ENCODE results near the gene ATP8A1.

Gene ATP8A1

GRCh38 chr4:42624551-42624950 lies 32.4 kb downstream of the ATP8A1 start:
- DNase-seq = no peak

GRCh38 chr4:42618023-42618422 lies 38.9 kb downstream of the ATP8A1 start:
- DNase-seq = no peak

- DNase-seq = no peak
These were observed 39.9 kb downstream of the ATP8A1 start for GRCh38 chr4:42617030-42617429.

GRCh38 chr4:42616572-42616971 lies 40.3 kb downstream of the ATP8A1 start:
- no peak for DNase-seq

- no peak for DNase-seq
These were observed 41.7 kb downstream of the ATP8A1 start for GRCh38 chr4:42615131-42615763.

- DNase-seq = no peak
These were observed 44.0 kb downstream of the ATP8A1 start for GRCh38 chr4:42612898-42613297.

- DNase-seq = no peak
These were observed 46.0 kb downstream of the ATP8A1 start for GRCh38 chr4:42610941-42611340.

- DNase-seq = no peak
These were observed 47.9 kb downstream of the ATP8A1 start for GRCh38 chr4:42609051-42609450.

GRCh38 chr4:42608551-42608950 lies 48.4 kb downstream of the ATP8A1 start:
- no peak for DNase-seq

- DNase-seq = no peak
These were observed 49.7 kb downstream of the ATP8A1 start for GRCh38 chr4:42607011-42607726.

GRCh38 chr4:42605264-42605663 lies 51.6 kb downstream of the ATP8A1 start:
- no peak for DNase-seq

GRCh38 chr4:42603862-42604261 lies 53.0 kb downstream of the ATP8A1 start:
- DNase-seq = no peak

- no peak for DNase-seq
These were observed 56.3 kb downstream of the ATP8A1 start for GRCh38 chr4:42600578-42600977.

- DNase-seq = no peak
These were observed 60.0 kb downstream of the ATP8A1 start for GRCh38 chr4:42596918-42597317.

GRCh38 chr4:42594888-42595287 lies 62.0 kb downstream of the ATP8A1 start:
- no peak for DNase-seq

GRCh38 chr4:42588909-42589308 lies 68.0 kb downstream of the ATP8A1 start:
- DNase-seq = no peak

- DNase-seq = no peak
These were observed 70.1 kb downstream of the ATP8A1 start for GRCh38 chr4:42586775-42587174.

- no peak for DNase-seq
These were observed 77.0 kb downstream of the ATP8A1 start for GRCh38 chr4:42579903-42580302.

- no peak for DNase-seq
These were observed 78.7 kb downstream of the ATP8A1 start for GRCh38 chr4:42578187-42578586.

GRCh38 chr4:42574870-42575430 lies 82.0 kb downstream of the ATP8A1 start:
- DNase-seq = no peak

GRCh38 chr4:42573249-42573648 lies 83.7 kb downstream of the ATP8A1 start:
- DNase-seq = no peak

GRCh38 chr4:42570221-42570620 lies 86.7 kb downstream of the ATP8A1 start:
- no peak for DNase-seq

- DNase-seq = peak; percentile 61 to 72
These were observed 88.2 kb downstream of the ATP8A1 start for GRCh38 chr4:42568610-42569207.

- DNase-seq = no peak
These were observed 90.1 kb downstream of the ATP8A1 start for GRCh38 chr4:42566835-42567234.

Measured in stimulated activated CD4-positive, alpha-beta T cell treated with anti-CD3 and anti-CD28 coated beads, Interleukin-2, amount 100 ng/mL, for 24 hours (primary cell).